MM.1S (cell line): ENCODE measurements around the gene SORT1.
A peak's percentile ranks its signal among the peaks of the same experiment; 100 is the strongest.

Experiments used
- DNase-seq: peaks from one replicate; pipeline ENCODE4 v3.0.0-alpha.2; 2015
- H2AFZ ChIP-seq: fragments of 300-600 bp; sonication (generic); 2 replicates; pipeline ENCODE4 v1.6.0; 2016; ENCODE audit warnings: antibody characterized with exemption, low read length
- H3F3A ChIP-seq: fragments of 300-600 bp; sonication (generic); 2 replicates; pipeline ENCODE4 v1.6.1; 2016; ENCODE audit warnings: mild to moderate bottlenecking, antibody characterized with exemption, low read length, moderate library complexity, mixed read lengths; ENCODE audit not compliant: insufficient read depth
- H3K27ac ChIP-seq: fragments of 300-600 bp; sonication (generic); 2 replicates; pipeline ENCODE4 v1.5.1; 2016; ENCODE audit warnings: mild to moderate bottlenecking, low read length
- H3K27me3 ChIP-seq: fragments of 300-600 bp; sonication (generic); replicated peaks from 2 replicates; pipeline ENCODE4 v1.6.0; 2016; ENCODE audit warnings: low read length; ENCODE audit not compliant: insufficient read depth
- H3K36me3 ChIP-seq: fragments of 300-600 bp; sonication (generic); replicated peaks from 2 replicates; pipeline ENCODE4 v1.6.1; 2016; ENCODE audit warnings: mild to moderate bottlenecking, low read length, mixed read lengths; ENCODE audit not compliant: insufficient read depth
- H3K4me1 ChIP-seq: fragments of 300-600 bp; sonication (generic); 2 replicates; pipeline ENCODE4 v1.6.1; 2016; ENCODE audit warnings: low read length, mixed read lengths
- H3K4me2 ChIP-seq: fragments of 300-600 bp; sonication (generic); 2 replicates; pipeline ENCODE4 v1.6.0; 2016; ENCODE audit warnings: low read depth, low read length
- H3K4me3 ChIP-seq: fragments of 300-600 bp; sonication (generic); 2 replicates; pipeline ENCODE4 v1.5.1; 2016; ENCODE audit warnings: low read length, mixed read lengths
- H3K79me2 ChIP-seq: fragments of 300-600 bp; sonication (generic); 2 replicates; pipeline ENCODE4 v1.6.1; 2016; ENCODE audit warnings: mixed run types, low read length, mixed read lengths
- H3K9ac ChIP-seq: fragments of 300-600 bp; sonication (generic); 2 replicates; pipeline ENCODE4 v1.6.1; 2016; ENCODE audit warnings: low read length, mixed read lengths
- H3K9me2 ChIP-seq: fragments of 300-600 bp; sonication (generic); replicated peaks from 2 replicates; pipeline ENCODE4 v1.6.1; 2016; ENCODE audit warnings: mild to moderate bottlenecking, low read length, mixed read lengths; ENCODE audit not compliant: insufficient read depth
- H3K9me3 ChIP-seq: fragments of 300-600 bp; sonication (generic); replicated peaks from 2 replicates; pipeline ENCODE4 v1.6.1; 2016; ENCODE audit warnings: mild to moderate bottlenecking, low read length, mixed read lengths; ENCODE audit not compliant: insufficient read depth
- H4K20me1 ChIP-seq: fragments of 300-600 bp; sonication (generic); 2 replicates; pipeline ENCODE4 v1.6.1; 2016; ENCODE audit warnings: mild to moderate bottlenecking, low read length, moderate library complexity, mixed read lengths; ENCODE audit not compliant: insufficient read depth
- EZH2 ChIP-seq: fragments of 300-600 bp; sonication (generic); optimal IDR thresholded peaks from 2 replicates; pipeline ENCODE3; 2017; ENCODE audit warnings: low read depth, mild to moderate bottlenecking, antibody characterized with exemption, low read length, mixed read lengths
- EZH2phosphoT487 ChIP-seq: fragments of 300-600 bp; sonication (generic); IDR thresholded peaks from 2 replicates; pipeline ENCODE4 v1.6.1; 2018; ENCODE audit warnings: antibody characterized with exemption, low read length
- TF ChIP-seq, protein P1 (sequence below): fragments of 300-600 bp; sonication (generic); IDR thresholded peaks from 2 replicates; pipeline ENCODE4 v1.5.1; 2016; ENCODE audit warnings: antibody characterized with exemption, low read length, mixed read lengths

Gene SORT1

DNA sequence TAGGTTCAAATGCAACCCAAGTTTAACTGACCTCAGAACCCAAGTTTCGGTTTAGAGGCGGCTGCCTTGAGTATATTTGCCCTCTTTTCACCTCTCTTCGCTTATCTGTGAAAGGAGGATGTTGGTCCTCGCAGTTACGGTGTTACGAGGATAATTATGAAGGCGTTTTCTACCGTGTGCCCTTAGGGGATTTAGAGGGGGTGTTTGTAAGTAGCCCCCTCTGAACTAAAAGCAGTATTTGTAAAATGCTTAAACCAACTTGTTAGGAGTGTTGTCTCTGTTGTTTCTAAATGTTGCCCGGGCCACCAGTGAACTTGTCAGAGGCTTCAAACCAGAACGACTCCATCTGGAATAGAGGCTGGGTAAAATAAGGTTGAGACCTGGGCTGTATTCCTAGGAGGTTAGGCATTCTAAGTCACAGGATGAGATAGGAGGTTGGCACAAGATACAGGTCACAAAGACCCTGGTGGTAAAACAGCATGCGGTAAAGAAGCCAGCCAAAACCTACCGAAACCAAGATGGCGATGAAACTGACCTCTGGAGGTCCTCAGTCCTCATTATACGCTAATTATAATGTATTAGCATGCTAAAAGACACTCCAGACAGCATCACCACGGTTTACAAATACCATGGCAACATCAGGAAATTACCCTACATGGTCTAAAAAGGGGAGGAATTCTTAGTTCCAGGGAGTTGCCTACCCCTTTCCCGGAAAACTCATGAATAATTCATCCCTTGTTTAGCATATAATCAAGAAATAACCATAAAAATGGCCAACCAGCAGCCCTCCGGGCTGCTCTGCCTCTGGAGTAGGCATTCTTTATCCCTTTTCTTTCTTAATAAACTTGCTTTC, 113.7 kb downstream of the SORT1 start:
- peaks cover 7% of the 10 kb centered on the region; the same call in 1 of the 2 replicates for H3K79me2 ChIP-seq
- TF ChIP-seq EZH2: no peak
- TF ChIP-seq EZH2phosphoT487: no peak
- TF ChIP-seq, protein P1, sequence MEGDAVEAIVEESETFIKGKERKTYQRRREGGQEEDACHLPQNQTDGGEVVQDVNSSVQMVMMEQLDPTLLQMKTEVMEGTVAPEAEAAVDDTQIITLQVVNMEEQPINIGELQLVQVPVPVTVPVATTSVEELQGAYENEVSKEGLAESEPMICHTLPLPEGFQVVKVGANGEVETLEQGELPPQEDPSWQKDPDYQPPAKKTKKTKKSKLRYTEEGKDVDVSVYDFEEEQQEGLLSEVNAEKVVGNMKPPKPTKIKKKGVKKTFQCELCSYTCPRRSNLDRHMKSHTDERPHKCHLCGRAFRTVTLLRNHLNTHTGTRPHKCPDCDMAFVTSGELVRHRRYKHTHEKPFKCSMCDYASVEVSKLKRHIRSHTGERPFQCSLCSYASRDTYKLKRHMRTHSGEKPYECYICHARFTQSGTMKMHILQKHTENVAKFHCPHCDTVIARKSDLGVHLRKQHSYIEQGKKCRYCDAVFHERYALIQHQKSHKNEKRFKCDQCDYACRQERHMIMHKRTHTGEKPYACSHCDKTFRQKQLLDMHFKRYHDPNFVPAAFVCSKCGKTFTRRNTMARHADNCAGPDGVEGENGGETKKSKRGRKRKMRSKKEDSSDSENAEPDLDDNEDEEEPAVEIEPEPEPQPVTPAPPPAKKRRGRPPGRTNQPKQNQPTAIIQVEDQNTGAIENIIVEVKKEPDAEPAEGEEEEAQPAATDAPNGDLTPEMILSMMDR: no peak
- H3K27ac ChIP-seq: peak overlapping the region; percentile 69; the same call in 1 of the 2 replicates
- no peaks in the 10 kb centered on the region for H3K27me3 ChIP-seq
- DNase-seq: peak; percentile 53
- H3K36me3 ChIP-seq: no peaks in the 10 kb centered on the region
- peak overlapping the region; percentile 80 for H3K4me3 ChIP-seq
- H4K20me1 ChIP-seq: no peaks in the 10 kb centered on the region
- peak overlapping the region; percentile 89 for H3K4me2 ChIP-seq
- peaks cover 8% of the 10 kb centered on the region; the same call in 1 of the 2 replicates for H3F3A ChIP-seq
- no peaks in the 10 kb centered on the region for H3K9me2 ChIP-seq
- peak overlapping the region; percentile 86 for H2AFZ ChIP-seq
- peak overlapping the region; percentile 49; the same call in 1 of the 2 replicates for H3K9ac ChIP-seq
- 0 out of 2 replicates have a peak, but pooled peaks cover 10% of the 10 kb centered on the region for H3K4me1 ChIP-seq
- H3K9me3 ChIP-seq: no peaks in the 10 kb centered on the region

DNA sequence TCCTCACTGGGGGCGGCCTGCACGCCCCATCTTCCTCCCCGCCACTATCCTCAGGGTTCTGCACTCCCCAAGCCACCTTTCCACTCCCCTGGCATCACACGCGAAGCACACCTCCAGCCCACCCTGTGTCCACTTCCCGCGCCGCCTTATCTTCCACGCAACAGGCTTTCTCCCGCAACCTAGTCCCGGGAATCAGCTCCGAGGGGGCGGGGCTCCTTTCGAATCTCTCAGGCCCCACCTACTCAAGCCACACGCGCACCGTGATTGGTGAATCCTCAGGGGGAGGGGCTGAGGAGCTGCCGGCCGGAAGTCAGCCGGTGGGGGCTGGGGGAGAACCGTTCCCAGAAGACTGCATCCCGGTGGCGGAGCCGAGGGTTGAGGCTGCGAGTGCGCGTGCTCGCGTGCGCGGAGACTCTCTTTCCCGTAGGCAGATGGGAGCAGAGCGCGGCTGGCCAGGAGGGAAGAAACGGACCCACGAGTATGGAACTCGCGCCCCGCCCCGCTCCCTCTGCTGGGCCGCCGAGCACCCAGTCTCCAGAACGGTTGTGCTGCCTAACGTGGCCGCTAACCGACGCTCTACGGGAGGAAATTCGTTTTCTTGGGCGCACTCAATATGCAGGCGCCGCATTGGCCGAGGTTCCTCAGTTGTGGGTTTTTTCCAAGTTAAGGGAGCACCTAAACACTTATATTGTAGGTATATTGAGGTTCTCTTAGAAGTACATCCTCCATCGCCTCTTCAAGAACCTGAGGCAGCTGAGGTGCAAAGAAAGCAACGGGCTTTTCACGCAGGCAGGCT, 114.6 kb downstream of the SORT1 start, which contains the start of gene PSRC1:
Gene PSRC1 (minus strand): TSS at position 194 of the 796 bp plus-strand sequence.
- H3K27me3 ChIP-seq: no peaks in the 10 kb centered on the region
- peaks cover 7% of the 10 kb centered on the region; the same call in 1 of the 2 replicates for H3K79me2 ChIP-seq
- peak; percentile 79 for DNase-seq
- H3K9me3 ChIP-seq: no peaks in the 10 kb centered on the region
- peak within 1 kb of the TSS; percentile 89 for H3K4me2 ChIP-seq
- peaks cover 10% of the 10 kb centered on the region; the same call in 1 of the 2 replicates for H3F3A ChIP-seq
- H4K20me1 ChIP-seq: no peaks in the 10 kb centered on the region
- H3K9me2 ChIP-seq: no peaks in the 10 kb centered on the region
- H3K9ac ChIP-seq: peak within 1 kb of the TSS; percentile 49; the same call in 1 of the 2 replicates
- peak within 1 kb of the TSS; percentile 69 for H3K27ac ChIP-seq
- H2AFZ ChIP-seq: peak within 1 kb of the TSS; percentile 86
- no peaks in the 10 kb centered on the region for H3K36me3 ChIP-seq
- TF ChIP-seq, protein P1: peak; percentile 43
- no peak for TF ChIP-seq EZH2phosphoT487
- H3K4me1 ChIP-seq: 0 out of 2 replicates have a peak, but pooled peaks cover 10% of the 10 kb centered on the region
- peak within 1 kb of the TSS; percentile 80 for H3K4me3 ChIP-seq

DNA sequence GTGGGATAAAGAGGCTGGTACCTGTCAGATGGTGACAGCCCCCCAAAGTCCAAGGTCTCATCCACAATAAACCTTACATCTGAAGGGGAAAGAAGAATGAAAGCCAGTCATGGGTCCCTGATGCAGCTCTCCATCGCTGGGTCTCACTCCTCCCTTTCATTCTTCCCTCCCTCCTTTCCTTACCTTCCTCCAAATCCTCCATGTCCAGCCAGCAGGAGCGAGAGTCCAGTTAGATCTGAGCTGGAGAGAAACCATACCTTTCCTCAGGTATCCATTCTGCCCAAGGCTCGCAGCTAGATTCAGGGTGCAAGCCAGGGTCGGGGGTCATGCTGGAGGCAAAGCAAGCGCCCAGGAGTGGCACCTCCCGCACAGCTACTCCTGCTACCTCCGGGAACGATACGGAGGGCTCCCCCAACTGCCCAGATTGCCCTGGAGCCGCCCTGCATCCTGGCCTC, 115.2 kb downstream of the SORT1 start:
- no peaks in the 10 kb centered on the region for H3K36me3 ChIP-seq
- H3K79me2 ChIP-seq: peaks cover 7% of the 10 kb centered on the region; the same call in 1 of the 2 replicates
- DNase-seq: no peak
- no peak overlapping the region for H3K27ac ChIP-seq
- H2AFZ ChIP-seq: peak overlapping the region; percentile 86
- H3K4me1 ChIP-seq: peaks cover 14% of the 10 kb centered on the region; the same call in 1 of the 2 replicates
- TF ChIP-seq EZH2phosphoT487 (no peak), EZH2 (no peak)
- TF ChIP-seq, protein P1: no peak
- H3F3A ChIP-seq: peaks cover 10% of the 10 kb centered on the region; the same call in 1 of the 2 replicates
- no peaks in the 10 kb centered on the region for H4K20me1 ChIP-seq
- H3K9me3 ChIP-seq: no peaks in the 10 kb centered on the region
- H3K4me2 ChIP-seq: peak overlapping the region; percentile 89
- peak overlapping the region; percentile 31; the same call in 1 of the 2 replicates for H3K9ac ChIP-seq
- peak overlapping the region; percentile 80 for H3K4me3 ChIP-seq
- H3K27me3 ChIP-seq: no peaks in the 10 kb centered on the region
- H3K9me2 ChIP-seq: no peaks in the 10 kb centered on the region
